ENCODE data around the gene TBCC.

DNA sequence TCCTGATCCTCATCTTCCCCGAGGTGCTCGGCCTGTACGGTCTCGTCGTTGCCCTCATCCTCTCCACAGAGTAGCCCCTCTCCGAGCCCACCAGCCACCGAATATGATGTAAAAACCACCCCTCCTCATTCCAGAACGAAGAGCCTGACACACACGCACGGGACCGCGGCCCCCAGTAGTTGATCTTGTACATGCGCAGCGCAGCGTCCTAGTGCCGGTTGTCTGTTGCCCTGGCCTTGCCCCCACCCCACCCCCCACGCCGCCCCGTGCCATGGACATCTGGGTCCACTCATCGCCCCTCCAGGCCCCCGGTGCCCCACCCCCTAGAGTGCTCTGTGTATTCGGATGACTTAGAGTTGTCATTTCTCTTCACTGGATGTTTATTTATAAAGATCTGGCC lies 18.3 kb downstream of the TBCC start:
- TF ChIP-seq GABPA (IDR thresholded peaks at IDR 0.05; ENCODE audit: low read depth) (no peak), MEF2A (IDR thresholded peaks at IDR 0.05; ENCODE audit: insufficient read depth, low read depth, low read length) (no peak), SREBF1 (IDR thresholded peaks at IDR 0.05; ENCODE audit: low read length) (no peak), SUPT20H (IDR thresholded peaks at IDR 0.05; ENCODE audit: borderline replicate concordance, control insufficient read depth, low read depth, low read length) (no peak), SMAD1 (IDR thresholded peaks at IDR 0.05; ENCODE audit: low read depth, partially characterized antibody) (no peak), KDM1A (IDR thresholded peaks at IDR 0.05; ENCODE audit: borderline replicate concordance) (no peak), ZBED1 (IDR thresholded peaks at IDR 0.05; ENCODE audit: borderline replicate concordance) (no peak), NBN (IDR thresholded peaks at IDR 0.05) (no peak), IKZF1 (conservative IDR thresholded peaks at IDR 0.05) (no peak), NFXL1 (IDR thresholded peaks at IDR 0.05; ENCODE audit: borderline replicate concordance) (no peak), POLR2A (IDR thresholded peaks at IDR 0.05; ENCODE audit: low read depth, low read length) (no peak)
- TF ChIP-seq, protein P1, sequence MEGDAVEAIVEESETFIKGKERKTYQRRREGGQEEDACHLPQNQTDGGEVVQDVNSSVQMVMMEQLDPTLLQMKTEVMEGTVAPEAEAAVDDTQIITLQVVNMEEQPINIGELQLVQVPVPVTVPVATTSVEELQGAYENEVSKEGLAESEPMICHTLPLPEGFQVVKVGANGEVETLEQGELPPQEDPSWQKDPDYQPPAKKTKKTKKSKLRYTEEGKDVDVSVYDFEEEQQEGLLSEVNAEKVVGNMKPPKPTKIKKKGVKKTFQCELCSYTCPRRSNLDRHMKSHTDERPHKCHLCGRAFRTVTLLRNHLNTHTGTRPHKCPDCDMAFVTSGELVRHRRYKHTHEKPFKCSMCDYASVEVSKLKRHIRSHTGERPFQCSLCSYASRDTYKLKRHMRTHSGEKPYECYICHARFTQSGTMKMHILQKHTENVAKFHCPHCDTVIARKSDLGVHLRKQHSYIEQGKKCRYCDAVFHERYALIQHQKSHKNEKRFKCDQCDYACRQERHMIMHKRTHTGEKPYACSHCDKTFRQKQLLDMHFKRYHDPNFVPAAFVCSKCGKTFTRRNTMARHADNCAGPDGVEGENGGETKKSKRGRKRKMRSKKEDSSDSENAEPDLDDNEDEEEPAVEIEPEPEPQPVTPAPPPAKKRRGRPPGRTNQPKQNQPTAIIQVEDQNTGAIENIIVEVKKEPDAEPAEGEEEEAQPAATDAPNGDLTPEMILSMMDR (IDR thresholded peaks at IDR 0.05 in 2 of 3, conservative IDR thresholded peaks at IDR 0.05 in 1 of 3; ENCODE audit: control insufficient read depth in 2 of 3, extremely low read depth in 1 of 3, insufficient read depth in 1 of 3, low read depth in 3 of 3, low read length in 3 of 3), result no peak
- TF ChIP-seq, protein P2, sequence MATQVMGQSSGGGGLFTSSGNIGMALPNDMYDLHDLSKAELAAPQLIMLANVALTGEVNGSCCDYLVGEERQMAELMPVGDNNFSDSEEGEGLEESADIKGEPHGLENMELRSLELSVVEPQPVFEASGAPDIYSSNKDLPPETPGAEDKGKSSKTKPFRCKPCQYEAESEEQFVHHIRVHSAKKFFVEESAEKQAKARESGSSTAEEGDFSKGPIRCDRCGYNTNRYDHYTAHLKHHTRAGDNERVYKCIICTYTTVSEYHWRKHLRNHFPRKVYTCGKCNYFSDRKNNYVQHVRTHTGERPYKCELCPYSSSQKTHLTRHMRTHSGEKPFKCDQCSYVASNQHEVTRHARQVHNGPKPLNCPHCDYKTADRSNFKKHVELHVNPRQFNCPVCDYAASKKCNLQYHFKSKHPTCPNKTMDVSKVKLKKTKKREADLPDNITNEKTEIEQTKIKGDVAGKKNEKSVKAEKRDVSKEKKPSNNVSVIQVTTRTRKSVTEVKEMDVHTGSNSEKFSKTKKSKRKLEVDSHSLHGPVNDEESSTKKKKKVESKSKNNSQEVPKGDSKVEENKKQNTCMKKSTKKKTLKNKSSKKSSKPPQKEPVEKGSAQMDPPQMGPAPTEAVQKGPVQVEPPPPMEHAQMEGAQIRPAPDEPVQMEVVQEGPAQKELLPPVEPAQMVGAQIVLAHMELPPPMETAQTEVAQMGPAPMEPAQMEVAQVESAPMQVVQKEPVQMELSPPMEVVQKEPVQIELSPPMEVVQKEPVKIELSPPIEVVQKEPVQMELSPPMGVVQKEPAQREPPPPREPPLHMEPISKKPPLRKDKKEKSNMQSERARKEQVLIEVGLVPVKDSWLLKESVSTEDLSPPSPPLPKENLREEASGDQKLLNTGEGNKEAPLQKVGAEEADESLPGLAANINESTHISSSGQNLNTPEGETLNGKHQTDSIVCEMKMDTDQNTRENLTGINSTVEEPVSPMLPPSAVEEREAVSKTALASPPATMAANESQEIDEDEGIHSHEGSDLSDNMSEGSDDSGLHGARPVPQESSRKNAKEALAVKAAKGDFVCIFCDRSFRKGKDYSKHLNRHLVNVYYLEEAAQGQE (IDR thresholded peaks at IDR 0.05; ENCODE audit: low read depth, low read length), result no peak
- TF ChIP-seq, protein P3, sequence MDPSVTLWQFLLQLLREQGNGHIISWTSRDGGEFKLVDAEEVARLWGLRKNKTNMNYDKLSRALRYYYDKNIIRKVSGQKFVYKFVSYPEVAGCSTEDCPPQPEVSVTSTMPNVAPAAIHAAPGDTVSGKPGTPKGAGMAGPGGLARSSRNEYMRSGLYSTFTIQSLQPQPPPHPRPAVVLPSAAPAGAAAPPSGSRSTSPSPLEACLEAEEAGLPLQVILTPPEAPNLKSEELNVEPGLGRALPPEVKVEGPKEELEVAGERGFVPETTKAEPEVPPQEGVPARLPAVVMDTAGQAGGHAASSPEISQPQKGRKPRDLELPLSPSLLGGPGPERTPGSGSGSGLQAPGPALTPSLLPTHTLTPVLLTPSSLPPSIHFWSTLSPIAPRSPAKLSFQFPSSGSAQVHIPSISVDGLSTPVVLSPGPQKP (IDR thresholded peaks at IDR 0.05; ENCODE audit: low read depth, low read length), result no peak
